ENCODE results near the gene TAF4B.

GRCh38 chr18:26335571-26336487 lies 109.6 kb downstream of the TAF4B start:
- TF ChIP-seq EZH2phosphoT487 (conservative IDR thresholded peaks at IDR 0.05; ENCODE audit: low read length) (no peak), CTCF (IDR thresholded peaks at IDR 0.05; ENCODE audit: insufficient read depth, low read length, poor library complexity, severe bottlenecking) (no peak)

All from SU-DHL-6 (cell line).